ENCODE measurements around the gene RRP7A.
"Not testable (repeated sequence)": the region's sequence is repeated elsewhere in the genome, so short reads cannot be mapped to it uniquely, and the experiment has no call there.

The RRP7A gene

GRCh38 chr22:42535082-42535731 is 15.6 kb upstream of the RRP7A start:
- DNase-seq = not testable (repeated sequence)

- DNase-seq = no peak
These were observed 14.0 kb upstream of the RRP7A start for GRCh38 chr22:42533638-42533977.

DNA sequence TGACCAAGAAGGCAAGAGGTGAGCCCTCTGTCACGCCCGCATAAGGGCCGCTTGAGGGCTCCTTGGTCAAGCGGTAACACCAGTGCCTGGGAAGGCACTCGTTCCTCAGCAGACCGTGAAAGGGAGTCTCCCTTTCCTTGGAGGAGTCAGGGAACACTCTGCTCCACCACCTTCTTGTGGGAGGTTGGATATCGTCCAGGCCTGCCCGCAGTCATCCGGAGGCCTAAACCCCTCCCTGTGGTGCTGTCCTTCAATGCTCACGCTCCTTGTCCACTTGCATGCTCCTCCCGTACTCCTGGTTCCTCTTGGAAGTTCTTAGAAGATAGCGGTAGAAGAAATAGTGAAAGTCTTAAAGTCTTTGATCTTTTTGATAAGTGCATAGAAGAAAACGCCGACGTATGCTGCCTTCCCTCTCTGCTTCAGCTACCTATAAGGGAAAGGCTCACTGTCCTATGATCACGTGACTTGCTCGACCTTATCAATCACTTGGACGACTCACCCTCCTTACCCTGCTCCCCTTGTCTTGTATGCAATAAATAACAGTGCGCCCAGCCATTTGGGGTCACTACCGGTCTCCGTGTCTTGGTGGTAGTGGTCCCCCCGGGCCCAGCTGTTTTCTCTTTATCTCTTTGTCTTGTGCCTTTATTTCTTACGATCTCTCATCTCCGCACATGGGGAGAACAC is 11.9 kb upstream of the RRP7A start:
- DNase-seq = not testable (repeated sequence)

- not testable (repeated sequence) for DNase-seq
These were observed 9.8 kb upstream of the RRP7A start for GRCh38 chr22:42529435-42529834.

DNA sequence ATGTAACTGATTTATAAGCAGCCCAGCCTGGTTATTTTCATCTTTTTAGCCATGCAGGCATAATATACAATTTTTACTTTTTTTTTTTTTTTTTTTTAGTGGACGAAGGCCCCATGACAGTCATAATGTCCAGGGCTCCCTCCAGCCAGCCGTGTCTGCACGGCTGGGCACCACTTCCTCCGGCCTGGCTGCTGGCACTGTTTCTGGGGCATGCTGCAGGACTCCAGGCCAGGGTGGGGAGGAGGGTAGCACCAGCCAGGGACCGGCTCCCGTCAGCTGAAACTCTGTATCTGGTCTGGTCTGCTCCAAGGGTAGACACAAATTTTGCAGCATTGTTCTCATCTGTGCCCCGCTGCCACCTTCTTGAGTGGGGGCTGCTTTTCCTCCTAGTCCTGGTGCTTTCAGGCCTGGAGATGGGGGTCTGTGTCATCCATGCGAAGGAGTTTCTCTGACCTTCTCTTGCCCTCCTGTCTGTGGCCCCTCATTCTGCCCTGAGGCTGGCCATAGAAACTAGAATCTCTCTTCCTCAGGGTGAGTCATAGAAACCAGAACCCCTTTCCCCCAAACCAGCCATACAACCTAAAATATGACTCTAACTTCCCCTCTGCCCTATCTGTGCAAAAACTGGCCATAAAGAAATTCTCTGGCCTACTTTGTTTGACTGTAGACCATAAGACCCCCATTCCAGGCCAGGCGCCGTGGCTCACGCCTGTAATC is 9.2 kb upstream of the RRP7A start:
- no peak for DNase-seq

DNA sequence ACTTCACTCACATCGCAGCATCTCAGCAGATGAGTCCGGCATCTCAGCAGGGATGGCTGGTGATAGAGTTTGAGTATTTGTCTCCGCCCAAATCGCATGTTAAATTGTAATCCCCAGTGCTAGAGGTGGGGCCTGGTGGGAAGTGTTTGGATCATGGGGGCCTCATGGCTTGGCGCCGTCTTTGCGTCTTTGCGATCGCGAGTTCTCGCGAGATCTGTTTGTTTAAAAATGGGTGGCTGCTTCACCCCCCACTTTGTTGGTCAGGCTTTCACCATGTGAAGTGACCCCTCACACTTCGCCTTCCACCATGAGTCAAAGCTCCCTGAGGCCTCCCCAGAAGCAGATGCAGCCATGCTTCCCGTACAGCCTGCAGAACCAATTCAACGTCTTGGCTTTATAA is 3.0 kb upstream of the RRP7A start:
- DNase-seq = no peak

GRCh38 chr22:42521228-42521546 is 1.6 kb upstream of the RRP7A start:
- DNase-seq = no peak

- DNase-seq = not testable (repeated sequence)
These were observed 715 bp downstream of the RRP7A start for GRCh38 chr22:42518638-42519524.

GRCh38 chr22:42517103-42517502 is 2.5 kb downstream of the RRP7A start:
- DNase-seq = not testable (repeated sequence)

- no peak for DNase-seq
These were observed 3.7 kb downstream of the RRP7A start for GRCh38 chr22:42515896-42516295.

- not testable (repeated sequence) for DNase-seq
These were observed 4.3 kb downstream of the RRP7A start for GRCh38 chr22:42515304-42515703.

DNA sequence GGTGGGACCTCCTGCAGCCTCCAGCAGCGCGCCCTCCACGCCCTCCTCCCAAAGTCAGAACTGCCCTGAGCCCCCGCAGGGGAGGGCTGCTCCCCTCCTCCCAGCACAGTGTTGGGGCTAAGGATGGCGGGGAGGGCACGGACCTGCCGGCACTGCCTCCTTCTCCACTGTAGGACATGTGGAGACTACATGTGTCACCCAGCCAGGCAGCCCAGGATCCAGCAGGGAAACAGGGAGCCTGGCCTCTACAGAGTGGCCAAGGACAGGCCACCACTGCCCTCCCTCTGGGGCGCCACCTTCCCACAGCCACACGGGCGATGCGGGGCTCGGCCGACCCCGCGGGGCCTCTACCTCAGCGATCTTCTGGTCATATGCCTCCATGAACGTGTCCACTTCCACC is 5.3 kb downstream of the RRP7A start:
- not testable (repeated sequence) for DNase-seq

DNA sequence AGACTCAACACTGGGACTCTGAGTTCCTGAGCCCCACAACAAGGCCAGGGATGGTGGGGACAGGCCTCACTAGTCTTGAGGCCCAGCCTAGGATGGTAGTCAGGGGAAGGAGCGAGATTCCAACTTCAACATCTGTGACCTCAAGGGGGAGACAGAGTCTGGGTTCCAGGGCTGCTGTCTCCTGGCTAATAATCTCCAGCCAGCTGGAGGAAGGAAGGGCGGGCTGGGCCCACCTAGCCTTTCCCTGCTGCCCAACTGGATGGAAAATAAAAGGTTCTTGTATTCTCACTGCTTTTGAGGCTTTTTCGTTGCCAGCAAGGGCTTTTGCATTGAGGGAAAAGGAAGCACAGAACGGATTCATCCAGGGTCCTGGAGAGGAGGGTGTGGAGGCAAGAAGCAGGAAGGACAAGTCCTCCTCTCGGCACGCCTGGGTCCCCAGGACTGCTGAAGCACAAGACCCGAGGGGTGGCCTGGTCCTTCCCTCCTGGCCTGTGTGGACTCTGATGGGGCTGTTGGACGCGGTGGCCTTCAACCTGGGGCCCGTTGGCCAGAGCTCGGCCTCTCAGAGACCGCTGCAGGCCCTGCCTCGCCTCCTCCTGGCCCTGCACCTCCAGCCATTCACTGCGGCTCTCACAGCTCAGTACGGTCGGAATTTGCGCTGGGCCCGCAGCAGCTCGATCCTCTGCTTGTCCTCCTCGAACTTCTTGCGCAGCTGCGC is 7.2 kb downstream of the RRP7A start:
- not testable (repeated sequence) for DNase-seq

DNA sequence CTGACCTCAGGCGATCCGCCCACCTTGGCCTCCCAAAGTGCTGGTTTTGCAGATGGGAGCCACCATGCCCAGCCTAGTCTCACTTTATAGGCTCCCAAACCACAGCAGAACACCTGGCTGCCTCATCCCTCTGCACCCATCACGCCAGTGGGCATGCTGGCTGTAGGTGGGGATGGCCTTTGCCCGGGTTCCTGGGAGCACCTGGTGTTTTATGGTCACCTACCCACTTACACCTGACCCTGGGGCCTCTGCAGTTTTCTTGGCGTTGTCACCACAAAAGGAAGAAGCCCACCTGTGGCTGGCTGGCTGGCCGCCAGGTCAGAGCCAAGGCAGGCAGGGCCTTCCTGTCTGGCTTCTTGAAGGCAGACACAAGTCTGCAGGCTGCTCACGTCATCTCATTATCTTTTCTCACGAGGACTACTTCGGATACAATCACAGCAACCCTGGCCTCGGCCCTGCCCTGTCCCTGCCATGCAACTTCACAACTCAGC is 8.2 kb downstream of the RRP7A start:
- DNase-seq = no peak

GRCh38 chr22:42509548-42509947 is 10.0 kb downstream of the RRP7A start:
- no peak for DNase-seq

DNA sequence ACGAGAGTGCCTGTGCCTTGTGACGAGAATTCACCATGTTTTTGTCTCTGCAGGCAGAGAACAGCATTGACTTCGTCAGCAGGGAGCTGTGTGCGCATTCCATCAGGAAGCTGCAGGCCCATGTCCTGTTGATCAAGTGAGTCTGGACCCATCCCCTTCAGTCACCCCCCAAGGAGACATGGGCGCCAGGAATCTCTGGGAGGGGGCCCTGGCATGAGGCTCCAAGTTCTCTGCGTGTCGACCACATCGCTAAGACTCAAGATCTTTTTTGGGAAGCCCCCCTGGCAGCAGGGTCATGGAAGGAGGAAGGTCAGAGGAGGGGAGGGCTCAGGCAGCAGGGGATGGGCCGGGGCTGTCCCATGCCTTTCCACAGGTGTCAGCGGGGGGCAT is 10.6 kb downstream of the RRP7A start:
- DNase-seq = not testable (repeated sequence)

GRCh38 chr22:42508327-42508974 is 11.1 kb downstream of the RRP7A start:
- not testable (repeated sequence) for DNase-seq

GRCh38 chr22:42500836-42501179 is 18.8 kb downstream of the RRP7A start:
- DNase-seq = no peak

DNA sequence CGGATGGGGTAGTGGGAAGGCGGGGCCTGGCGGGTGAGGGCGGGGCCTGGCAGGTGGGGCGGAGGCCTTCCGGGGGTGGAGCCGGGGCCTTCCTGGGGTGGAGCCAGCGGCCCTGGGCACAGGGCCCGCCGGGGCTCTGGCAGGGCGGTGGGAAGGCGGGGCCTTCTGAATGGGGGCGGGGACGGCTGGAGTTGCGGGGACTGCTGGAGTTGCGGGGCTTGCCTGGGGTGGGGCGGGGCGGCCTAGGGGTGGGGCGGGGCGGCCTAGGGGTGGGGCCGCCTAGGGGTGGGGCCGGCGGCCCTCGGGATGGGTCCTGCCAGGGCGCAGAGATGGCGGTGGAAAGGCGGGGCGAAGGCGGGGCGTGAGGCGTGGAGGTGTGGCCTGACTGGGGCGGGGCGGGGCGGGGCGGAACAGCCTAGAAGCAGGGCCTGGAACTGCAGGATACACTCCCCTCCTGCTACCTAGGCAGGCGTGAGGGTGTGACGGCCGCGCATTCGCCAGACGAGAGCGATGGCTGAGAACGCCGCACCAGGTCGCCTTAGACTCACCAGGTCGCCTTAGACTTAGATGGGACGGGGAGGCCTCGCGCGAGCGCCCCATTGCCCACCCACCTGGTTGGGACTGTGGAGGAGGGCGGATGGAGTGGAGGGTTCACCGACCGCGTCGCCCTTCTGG is 19.3 kb downstream of the RRP7A start:
- DNase-seq = peak; percentile 73 to 87

DNA sequence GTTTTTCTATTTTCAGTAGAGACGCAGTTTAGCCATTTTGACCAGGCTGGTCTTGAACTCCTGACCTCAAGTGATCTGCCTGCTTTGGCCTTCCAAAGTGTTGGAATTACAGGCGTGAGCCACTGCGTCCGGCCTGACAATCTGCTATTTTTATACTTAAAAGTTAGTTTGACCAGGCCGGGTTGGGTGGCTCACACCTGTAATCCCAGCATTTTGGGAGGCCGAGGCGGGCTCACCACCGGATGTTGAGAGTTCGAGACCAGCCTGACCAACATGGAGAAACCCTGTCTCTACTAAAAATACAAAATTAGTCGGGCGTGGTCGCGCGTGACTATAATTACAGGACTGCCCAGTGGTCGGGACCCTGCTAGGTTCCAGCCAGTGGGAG is 19.8 kb downstream of the RRP7A start:
- not testable (repeated sequence) for DNase-seq

DNA sequence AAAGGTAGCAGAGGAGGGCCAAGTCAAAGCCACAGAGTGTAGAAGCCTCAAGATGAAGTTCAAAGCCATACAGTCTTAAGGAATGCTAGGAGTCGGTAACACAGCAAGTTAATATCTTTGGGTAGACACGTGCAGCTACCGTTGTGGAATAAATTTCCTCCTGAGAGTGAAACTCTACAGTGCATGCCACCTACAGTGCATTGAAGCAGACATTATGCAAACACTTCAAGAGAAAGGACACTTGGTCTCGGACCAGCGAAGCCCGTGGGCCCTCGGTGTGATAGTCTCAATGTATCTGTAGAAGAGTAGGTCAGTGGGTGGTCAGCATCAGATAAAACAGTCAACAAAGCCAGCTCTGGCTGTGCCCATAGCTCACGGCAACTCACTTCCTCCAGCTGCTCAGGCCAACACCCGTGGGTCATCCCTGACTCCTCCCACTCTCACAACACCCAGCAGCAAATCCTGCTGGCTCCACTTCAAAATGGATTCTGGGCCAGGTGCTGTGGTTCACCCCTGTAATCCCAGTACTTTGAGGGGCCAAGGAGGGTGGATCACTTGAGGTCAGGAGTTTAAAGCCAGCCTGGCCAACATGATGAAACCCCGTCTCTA is 24.0 kb downstream of the RRP7A start:
- DNase-seq = peak in 1 of 2 donors; percentile 4
